HG03196 (cell line): ENCODE data around the gene PKDCC.
"Not testable (repeated sequence)": the region's sequence is repeated elsewhere in the genome, so short reads cannot be mapped to it uniquely, and the experiment has no call there.

Experiments used
- ATAC-seq: cut with Tn5 transposase; IDR thresholded peaks from one replicate; pipeline ENCODE4 v1.9.1; 2021; ENCODE audit not compliant: unreplicated experiment

The PKDCC gene

GRCh38 chr2:42060718-42061619 is 13.1 kb downstream of the PKDCC start:
- no peak for ATAC-seq

- no peak for ATAC-seq
These were observed 14.0 kb downstream of the PKDCC start for GRCh38 chr2:42061839-42062238.

GRCh38 chr2:42063431-42064171 is 15.8 kb downstream of the PKDCC start:
- ATAC-seq, result no peak

- no peak for ATAC-seq
These were observed 16.7 kb downstream of the PKDCC start for GRCh38 chr2:42064417-42064942.

- not testable (repeated sequence) for ATAC-seq
These were observed 17.9 kb downstream of the PKDCC start for GRCh38 chr2:42065753-42066152.

- not testable (repeated sequence) for ATAC-seq
These were observed 19.2 kb downstream of the PKDCC start for GRCh38 chr2:42067001-42067400.

- ATAC-seq, result no peak
These were observed 19.7 kb downstream of the PKDCC start for GRCh38 chr2:42067521-42067920.

GRCh38 chr2:42068571-42069178 is 20.9 kb downstream of the PKDCC start:
- ATAC-seq, result no peak

GRCh38 chr2:42069568-42069967 is 21.7 kb downstream of the PKDCC start:
- ATAC-seq, result no peak

- no peak for ATAC-seq
These were observed 24.0 kb downstream of the PKDCC start for GRCh38 chr2:42071791-42072190.

GRCh38 chr2:42072349-42073118 is 24.7 kb downstream of the PKDCC start:
- ATAC-seq, result no peak

GRCh38 chr2:42073739-42074503 is 26.1 kb downstream of the PKDCC start:
- no peak for ATAC-seq

- ATAC-seq, result no peak
These were observed 26.8 kb downstream of the PKDCC start for GRCh38 chr2:42074661-42075060.

- no peak for ATAC-seq
These were observed 28.8 kb downstream of the PKDCC start for GRCh38 chr2:42076357-42077225.

GRCh38 chr2:42077343-42077742 is 29.5 kb downstream of the PKDCC start:
- ATAC-seq, result no peak

GRCh38 chr2:42079737-42080287 is 32.0 kb downstream of the PKDCC start:
- no peak for ATAC-seq

- not testable (repeated sequence) for ATAC-seq
These were observed 33.3 kb downstream of the PKDCC start for GRCh38 chr2:42081151-42081550.

GRCh38 chr2:42082016-42082415 is 34.2 kb downstream of the PKDCC start:
- ATAC-seq, result no peak

GRCh38 chr2:42084231-42084671 is 36.4 kb downstream of the PKDCC start:
- ATAC-seq, result no peak
